OCI-LY1 (cell line): ENCODE results near the gene KLHL5.

Experiments used
- CTCF ChIP-seq: fragments of 200-600 bp; sonication (generic), shearing (Covaris generic); IDR thresholded peaks from 2 replicates; pipeline ENCODE4 v1.5.1; 2017; ENCODE audit warnings: mild to moderate bottlenecking, antibody characterized with exemption, low read length, moderate library complexity, mixed read lengths
- EZH2 ChIP-seq: fragments of 200-600 bp; sonication (generic), shearing (Covaris generic); IDR thresholded peaks from 2 replicates; pipeline ENCODE4 v1.8.0; 2017; ENCODE audit warnings: borderline replicate concordance, mixed run types, mild to moderate bottlenecking, antibody characterized with exemption, low read length, moderate library complexity, mixed read lengths

GRCh38 chr4:39096847-39097246, 34.8 kb downstream of the KLHL5 start:
- no peak for TF ChIP-seq CTCF
- TF ChIP-seq EZH2 = no peak
